D721Med (cell line): ENCODE results near the gene OR11H6.
"Not testable (repeated sequence)": the region's sequence is repeated elsewhere in the genome, so short reads cannot be mapped to it uniquely, and the experiment has no call there.

ENCODE experiments used
- DNase-seq: peaks from one replicate; pipeline ENCODE4 v3.0.0; 2011; ENCODE audit warnings: low spot score; ENCODE audit not compliant: insufficient read length
- FAIRE-seq: peaks from 2 replicates; lab custom pipeline; 2011; peaks lifted over from hg19 to GRCh38; lab: Jason Lieb, UNC
- CTCF ChIP-seq: IDR thresholded peaks from 2 replicates; pipeline ENCODE4 v1.5.1; 2012; ENCODE audit warnings: mild to moderate bottlenecking, control low read depth; ENCODE audit not compliant: insufficient read depth; ENCODE audit errors: missing control alignments

The OR11H6 gene

GRCh38 chr14:20209595-20209994, 13.9 kb upstream of the OR11H6 start:
- no peak for FAIRE-seq
- DNase-seq: no peak
- TF ChIP-seq CTCF: no peak

- not testable (repeated sequence) for FAIRE-seq, DNase-seq
These were observed 11.1 kb upstream of the OR11H6 start for GRCh38 chr14:20212406-20212805.

- no peak for FAIRE-seq
- no peak for DNase-seq
- TF ChIP-seq CTCF: no peak
These were observed 8.3 kb upstream of the OR11H6 start for GRCh38 chr14:20215196-20215595.

- DNase-seq: no peak
- no peak for FAIRE-seq
- TF ChIP-seq CTCF: no peak
These were observed 4.5 kb upstream of the OR11H6 start for GRCh38 chr14:20219033-20219432.

GRCh38 chr14:20228681-20229080, 5.2 kb downstream of the OR11H6 start, which contains the start of gene OR11H7:
OR11H7 (plus strand) TSS chr14:20228981.
- FAIRE-seq: no peak
- no peak for DNase-seq
- TF ChIP-seq CTCF: no peak

- not testable (repeated sequence) for FAIRE-seq, DNase-seq
These were observed 11.9 kb downstream of the OR11H6 start for GRCh38 chr14:20235415-20235814.

- FAIRE-seq (no peak), DNase-seq (no peak)
- no peak for TF ChIP-seq CTCF
These were observed 24.2 kb downstream of the OR11H6 start for GRCh38 chr14:20247646-20248246.

GRCh38 chr14:20262642-20263128, 39.2 kb downstream of the OR11H6 start:
- DNase-seq (no peak), FAIRE-seq (no peak)
- TF ChIP-seq CTCF: no peak

- DNase-seq, FAIRE-seq: not testable (repeated sequence)
These were observed 40.9 kb downstream of the OR11H6 start for GRCh38 chr14:20264361-20264760.
